HG03469 (cell line): ENCODE data around the gene GPC5.

Source experiments
- ATAC-seq: cut with Tn5 transposase; IDR thresholded peaks from one replicate; pipeline ENCODE4 v1.9.1; 2021; ENCODE audit warnings: mild to moderate bottlenecking, moderate library complexity, moderate number of reproducible peaks; ENCODE audit not compliant: unreplicated experiment

The GPC5 gene

DNA sequence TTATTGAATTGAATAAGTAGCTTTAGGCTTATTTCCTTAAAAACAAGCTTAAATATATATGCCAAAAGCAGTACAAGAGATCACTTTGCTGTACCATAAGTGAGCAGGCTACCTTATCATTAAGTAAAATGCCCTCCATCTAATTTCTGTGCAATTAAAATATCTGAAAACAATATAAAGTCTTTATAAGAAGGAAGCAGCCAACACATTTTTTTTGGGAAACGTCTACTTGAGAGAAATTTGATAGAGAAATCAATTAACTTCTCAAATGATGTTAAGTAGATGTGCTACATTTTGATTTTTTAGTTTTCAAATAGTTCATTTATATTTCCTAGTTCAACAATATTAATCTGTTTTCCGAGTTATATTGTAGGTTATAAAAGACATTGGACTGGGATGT, 52.5 kb downstream of the GPC5 start:
- no peak for ATAC-seq

DNA sequence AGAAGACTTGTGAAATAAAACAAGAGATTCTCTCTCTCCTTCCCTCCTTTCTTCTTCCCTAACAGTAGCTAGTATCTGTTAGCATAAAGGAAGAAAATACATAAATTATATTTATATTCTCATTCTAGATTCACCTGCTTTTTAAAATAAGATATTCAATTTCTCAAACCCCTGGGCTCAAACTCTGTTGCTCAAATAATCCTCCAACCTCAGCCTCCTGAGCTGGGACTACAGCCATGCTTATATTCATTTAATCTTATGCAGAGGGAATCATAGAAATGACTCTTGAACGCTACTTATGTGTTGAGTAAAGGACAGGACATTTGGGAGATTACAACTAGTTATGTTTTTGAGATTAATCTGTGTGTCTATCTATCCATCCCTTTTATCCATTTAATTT, 56.2 kb downstream of the GPC5 start:
- no peak for ATAC-seq

GRCh38 chr13:91456837-91457236, 58.4 kb downstream of the GPC5 start:
- ATAC-seq = no peak

DNA sequence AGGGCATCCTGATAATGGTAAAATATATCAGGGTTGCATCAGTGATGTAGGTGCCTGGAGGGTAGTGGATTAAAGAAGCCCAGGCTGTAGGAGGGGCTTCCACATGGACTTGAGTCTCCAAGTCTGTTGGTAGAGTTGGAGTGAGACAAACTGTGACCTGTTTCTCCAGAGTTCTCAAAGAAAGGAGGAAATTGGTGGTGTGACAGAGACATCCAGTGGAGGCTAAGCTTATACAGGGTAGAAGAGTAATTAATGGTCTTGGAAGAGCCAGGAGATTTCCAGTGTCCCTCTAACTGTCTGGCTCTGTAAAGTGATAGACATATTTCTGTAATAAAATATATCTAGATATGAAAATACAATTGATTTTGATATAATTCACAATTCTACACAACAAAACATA, 61.1 kb downstream of the GPC5 start:
- no peak for ATAC-seq

DNA sequence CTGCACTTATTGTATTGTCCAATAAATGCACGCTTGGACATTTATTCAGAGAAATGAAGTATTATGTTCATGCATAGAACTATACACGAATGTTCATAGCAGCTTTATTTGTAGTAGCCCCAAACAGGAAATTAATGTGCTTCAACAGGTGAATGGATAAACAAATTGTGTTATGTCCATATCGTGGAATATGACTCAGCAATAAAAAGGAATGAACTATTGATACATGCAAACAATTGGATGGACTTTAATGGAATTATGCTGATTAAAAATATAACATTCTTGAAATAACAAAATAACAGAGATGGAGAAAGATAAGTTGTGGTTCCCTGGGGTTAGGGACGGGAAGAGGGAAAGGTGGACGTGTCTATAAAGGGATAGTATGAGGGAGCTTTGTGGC, 65.9 kb downstream of the GPC5 start:
- no peak for ATAC-seq

DNA sequence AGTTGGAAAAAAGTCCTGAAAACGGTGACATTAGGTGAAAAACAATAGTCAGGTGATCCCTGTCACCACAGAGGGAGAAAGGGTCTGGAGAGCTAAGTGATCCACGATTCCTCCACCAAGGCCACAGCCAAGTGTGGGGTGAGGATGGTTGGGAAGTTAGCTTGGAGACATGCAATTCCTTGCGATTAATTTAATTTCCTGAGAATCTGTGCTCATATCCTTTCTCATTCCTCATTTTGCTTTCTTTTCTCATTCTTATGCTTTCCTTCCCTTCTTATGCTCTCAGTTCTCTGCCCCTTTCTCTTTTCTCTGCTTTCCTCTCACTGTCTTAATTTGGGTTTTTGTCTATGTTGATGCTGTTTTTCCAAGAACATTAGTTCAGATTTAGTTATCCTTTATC, 68.8 kb downstream of the GPC5 start:
- ATAC-seq = no peak

- no peak for ATAC-seq
Observed at GRCh38 chr13:91468301-91468700, 69.9 kb downstream of the GPC5 start.

GRCh38 chr13:91470084-91470621, 71.7 kb downstream of the GPC5 start:
- ATAC-seq = no peak

GRCh38 chr13:91470681-91471080, 72.3 kb downstream of the GPC5 start:
- no peak for ATAC-seq

GRCh38 chr13:91482427-91482826, 84.0 kb downstream of the GPC5 start:
- ATAC-seq = no peak

DNA sequence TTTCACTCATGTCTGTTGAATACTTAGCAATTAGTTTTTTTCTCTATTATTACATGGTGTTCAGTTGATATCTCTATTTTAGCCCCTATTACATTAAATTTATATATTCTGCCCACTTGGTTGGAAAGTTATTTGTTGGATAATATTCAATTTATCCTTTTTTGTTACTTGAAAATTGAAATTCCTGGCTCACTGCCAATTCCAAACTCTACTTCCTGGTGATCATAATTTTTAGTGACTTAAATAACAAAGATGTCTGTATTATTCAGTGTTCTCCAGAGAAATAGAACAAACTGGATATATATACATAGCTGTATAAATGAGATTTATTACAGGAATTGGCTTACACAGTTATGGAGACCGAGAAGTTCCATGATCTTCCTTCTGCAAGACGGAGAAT, 93.6 kb downstream of the GPC5 start:
- ATAC-seq = no peak

DNA sequence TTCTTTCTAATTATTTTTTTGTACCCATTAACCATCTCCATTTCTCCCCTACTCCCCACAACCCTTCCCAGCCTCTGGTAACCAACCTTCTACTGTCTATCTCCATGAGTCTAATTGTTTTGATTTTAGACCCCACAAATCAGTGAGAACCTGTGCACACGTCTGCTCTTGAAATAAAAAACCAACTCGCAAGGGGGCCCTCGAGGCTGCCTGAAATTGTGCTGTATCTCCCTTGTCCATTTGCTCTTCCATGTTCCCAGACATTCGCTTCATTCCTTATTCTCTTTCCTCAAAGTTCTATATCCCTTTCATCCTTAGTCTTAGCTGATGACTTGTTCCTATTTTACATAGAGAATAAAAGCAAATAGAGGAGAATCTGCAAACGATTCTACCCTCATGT, 95.0 kb downstream of the GPC5 start:
- ATAC-seq = no peak

DNA sequence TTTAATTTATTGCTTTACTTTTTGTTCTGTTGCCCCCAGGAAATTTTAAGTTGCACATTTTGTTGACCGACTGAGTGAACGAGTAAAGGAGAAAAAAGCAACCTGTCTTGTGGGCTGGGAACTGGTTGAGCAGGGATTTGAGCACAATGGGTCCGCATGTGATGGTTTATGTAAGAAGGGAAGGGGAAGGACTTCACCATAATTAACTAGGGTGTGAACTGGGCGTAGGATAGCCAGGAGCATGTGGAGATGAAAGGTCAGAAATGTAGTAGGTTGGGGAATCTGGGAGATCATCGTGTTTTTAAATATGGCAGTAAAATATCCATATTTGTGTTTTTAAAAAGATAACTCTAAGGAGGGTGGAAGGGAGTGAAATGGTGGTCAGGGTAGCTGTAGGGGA, 99.9 kb downstream of the GPC5 start:
- no peak for ATAC-seq

DNA sequence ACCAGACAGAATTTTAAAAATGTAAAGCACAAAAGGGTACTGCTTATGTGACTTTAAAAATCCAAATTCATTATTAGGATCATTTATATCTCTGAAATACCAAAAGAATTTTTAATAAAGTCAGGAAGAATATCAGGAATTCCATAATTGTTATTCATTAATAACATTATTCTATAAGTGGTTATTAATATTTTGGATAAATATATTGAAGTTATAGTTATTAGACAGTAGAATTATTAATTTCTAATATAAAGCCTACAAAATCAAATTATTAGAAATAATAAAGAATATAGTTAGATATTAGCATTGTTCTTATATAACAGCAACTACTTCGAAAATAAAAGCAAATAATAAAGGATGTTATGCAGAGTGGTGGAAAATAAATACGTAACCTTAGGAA, 105.8 kb downstream of the GPC5 start:
- no peak for ATAC-seq

DNA sequence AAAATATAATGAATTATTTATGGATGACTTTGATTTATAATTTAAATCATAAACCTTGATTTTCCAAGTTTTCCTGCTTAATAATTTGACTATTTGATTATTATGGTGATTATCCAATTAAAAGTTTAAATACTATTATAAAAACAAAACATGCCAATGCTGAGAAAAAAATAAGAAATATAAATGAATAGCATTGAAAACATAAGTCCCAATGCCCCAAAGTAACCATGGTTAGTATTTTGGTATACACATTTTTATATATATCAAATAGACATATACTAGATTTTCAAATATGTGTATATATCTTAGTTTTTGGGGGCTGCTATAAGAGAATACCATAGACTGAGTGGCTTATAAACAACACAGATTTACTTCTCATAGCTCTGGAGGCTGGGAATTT, 108.3 kb downstream of the GPC5 start:
- no peak for ATAC-seq

- no peak for ATAC-seq
Observed at GRCh38 chr13:91510058-91510457, 111.6 kb downstream of the GPC5 start.

GRCh38 chr13:91513790-91514189, 115.4 kb downstream of the GPC5 start:
- ATAC-seq = no peak

DNA sequence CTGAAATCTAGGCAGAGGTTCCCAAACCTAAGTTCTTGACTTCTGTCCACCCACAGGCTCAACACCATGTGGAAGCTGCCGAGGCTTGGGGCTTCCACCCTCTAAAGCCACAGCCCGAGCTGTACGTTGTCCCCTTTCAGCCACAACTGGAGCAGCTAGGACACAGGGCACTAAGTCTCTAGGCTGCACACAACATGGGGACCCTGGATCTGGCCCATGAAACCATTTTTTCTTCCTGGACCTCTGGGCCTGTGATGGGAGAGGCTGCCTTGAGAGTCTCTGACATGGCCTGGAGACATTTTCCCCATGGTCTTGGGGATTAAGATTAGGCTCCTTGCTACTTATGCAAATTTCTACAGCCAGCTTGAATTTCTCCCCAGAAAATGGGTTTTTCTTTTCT, 118.4 kb downstream of the GPC5 start:
- no peak for ATAC-seq

- no peak for ATAC-seq
Observed at GRCh38 chr13:91520952-91521351, 122.5 kb downstream of the GPC5 start.

DNA sequence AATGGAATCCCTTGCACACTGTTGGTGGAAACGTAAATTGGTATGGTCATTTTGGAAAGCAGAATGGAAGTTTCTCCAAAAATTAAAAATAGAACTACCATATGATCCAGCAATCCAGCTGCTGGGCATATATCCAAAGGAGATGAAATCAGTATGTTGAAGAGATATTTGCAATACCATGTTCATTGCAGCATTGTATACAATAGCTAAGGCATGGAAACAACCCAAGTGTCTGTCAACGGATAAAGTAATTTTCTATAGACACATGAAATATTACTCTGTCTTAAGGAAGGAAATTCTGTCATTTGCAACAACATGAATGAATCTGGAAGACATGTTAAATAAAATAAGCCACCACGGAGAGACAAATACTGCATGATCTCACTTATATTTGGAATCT, 124.7 kb downstream of the GPC5 start:
- ATAC-seq = no peak

- no peak for ATAC-seq
Observed at GRCh38 chr13:91526543-91527033, 128.2 kb downstream of the GPC5 start.

DNA sequence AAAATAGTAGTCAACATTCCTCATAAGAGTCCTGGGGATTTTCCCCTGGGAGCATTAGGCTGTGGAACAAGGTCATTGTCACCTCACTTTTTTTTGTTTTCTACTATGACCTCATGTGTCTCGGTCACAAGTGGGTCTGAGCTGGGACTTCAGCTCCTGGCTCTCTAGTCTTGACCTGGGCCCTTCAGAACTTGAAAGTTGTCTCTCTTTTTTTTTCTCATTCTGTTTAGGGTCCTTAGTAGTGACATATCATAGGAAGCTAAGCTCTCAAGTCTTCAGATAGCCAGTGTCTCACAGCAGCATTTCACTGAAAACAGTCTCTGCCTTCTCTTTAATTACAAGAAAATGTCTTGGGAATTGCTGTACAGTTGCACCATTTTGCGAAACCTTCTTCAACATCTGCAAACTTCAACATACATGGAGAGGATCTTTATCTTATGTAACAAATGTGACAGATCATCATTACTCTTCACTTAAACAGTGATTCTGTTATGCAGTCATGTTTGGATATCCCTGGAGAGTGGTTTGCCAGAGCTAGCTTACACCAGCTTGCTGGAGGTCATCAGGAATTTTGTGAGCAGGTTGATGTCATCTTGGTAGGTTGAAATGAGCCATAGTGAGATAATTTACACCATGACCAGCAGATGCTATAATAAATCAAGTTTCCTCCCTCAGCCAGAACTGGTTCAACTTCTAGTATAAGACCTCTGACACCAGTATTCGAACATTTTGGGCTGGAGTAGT, 131.5 kb downstream of the GPC5 start:
- no peak for ATAC-seq

DNA sequence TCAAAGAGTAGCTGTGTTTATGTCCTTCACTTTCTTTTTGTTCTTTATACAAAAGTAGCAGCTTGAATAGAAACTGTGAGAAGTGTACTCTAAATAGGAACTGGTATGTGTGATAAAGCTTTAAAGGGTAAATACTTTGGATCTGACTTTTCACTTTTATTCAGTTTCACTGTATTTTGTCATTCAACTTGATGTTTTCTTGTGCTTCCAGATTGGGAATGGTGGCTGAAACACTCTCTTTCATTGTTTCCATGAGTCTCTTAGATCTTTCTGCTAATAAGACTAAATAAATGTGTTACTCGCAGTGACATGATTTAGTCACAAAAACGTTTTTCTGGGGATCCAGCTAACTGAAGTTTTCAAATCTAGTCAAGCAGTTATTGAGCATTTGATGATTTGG, 133.2 kb downstream of the GPC5 start:
- ATAC-seq = no peak
